K562 (cell line): ENCODE results near the gene NPTXR. TPM values are rescaled to one million over a fixed set of nuclear protein-coding genes. Genes with fewer than 3 reads are reported as not detected.

Experiments
- BCL6 ChIP-seq: fragments of 250-450 bp; sonication (Bioruptor Pico); IDR thresholded peaks from 2 replicates; pipeline ENCODE4 v1.4.0; 2020
- BRF1 ChIP-seq: IDR thresholded peaks from 3 replicates; pipeline ENCODE4 v1.6.1; 2011; ENCODE audit warnings: borderline replicate concordance, mild to moderate bottlenecking; ENCODE audit not compliant: insufficient read length; ENCODE audit errors: extremely low read depth
- CBFA2T3 ChIP-seq: fragments of 450-650 bp; IDR thresholded peaks from 2 replicates; pipeline ENCODE4 v1.6.1; 2017
- ETV1 ChIP-seq: fragments of 450-650 bp; conservative IDR thresholded peaks from 2 replicates; pipeline ENCODE4 v1.6.1; 2016; ENCODE audit warnings: missing genetic modification characterization, control low read depth, low read depth, missing compliant biosample characterization
- HMG20A ChIP-seq: fragments of 450-650 bp; formaldehyde crosslinking; conservative IDR thresholded peaks from 2 replicates; pipeline ENCODE4 v1.4.0; 2020; ENCODE audit warnings: mild to moderate bottlenecking, mixed read lengths
- HNRNPL ChIP-seq: fragments of 200-400 bp; formaldehyde crosslinking; IDR thresholded peaks from 2 replicates; pipeline ENCODE4 v1.6.1; 2017; ENCODE audit warnings: low read depth, mild to moderate bottlenecking, low read length
- NFIC ChIP-seq: fragments of 450-650 bp; IDR thresholded peaks from 2 replicates; pipeline ENCODE4 v1.6.1; 2017; ENCODE audit warnings: mild to moderate bottlenecking, inconsistent platforms
- POLR2A ChIP-seq: fragments of 450-650 bp; conservative IDR thresholded peaks from 2 replicates; pipeline ENCODE4 v1.6.1; 2016
- RBM25 ChIP-seq: fragments of 200-400 bp; formaldehyde crosslinking; IDR thresholded peaks from 2 replicates; pipeline ENCODE4 v1.6.1; 2018; ENCODE audit warnings: low read length, low read depth, moderate library complexity; ENCODE audit not compliant: severe bottlenecking
- RBM34 ChIP-seq: fragments of 200-400 bp; formaldehyde crosslinking; IDR thresholded peaks from 2 replicates; pipeline ENCODE4 v1.6.1; 2018; ENCODE audit warnings: low read length, borderline replicate concordance; ENCODE audit not compliant: insufficient read depth
- TOE1 ChIP-seq, 2 experiments: fragments of 450-650 bp in 1 of 2; sonication (generic) in 1 of 2; formaldehyde crosslinking in 1 of 2; IDR thresholded peaks; 2 replicates each; pipeline versions ENCODE4 v1.7.1 to v1.8.0; 2016 to 2022; ENCODE audit warnings: borderline replicate concordance in 2 of 2, mild to moderate bottlenecking in 2 of 2, antibody characterized with exemption in 1 of 2, inconsistent platforms in 1 of 2, low read depth in 1 of 2, missing genetic modification reagents in 1 of 2, moderate library complexity in 1 of 2
- U2AF1 ChIP-seq: fragments of 200-400 bp; formaldehyde crosslinking; optimal IDR thresholded peaks from 2 replicates; pipeline ENCODE3; 2017; ENCODE audit warnings: mild to moderate bottlenecking, low read depth, low read length, moderate library complexity
- U2AF2 ChIP-seq: fragments of 200-400 bp; formaldehyde crosslinking; optimal IDR thresholded peaks from 2 replicates; pipeline ENCODE3; 2017; ENCODE audit warnings: low read depth, mild to moderate bottlenecking, low read length
- ZNF121 ChIP-seq: sonication (generic); formaldehyde crosslinking; conservative IDR thresholded peaks from 2 replicates; pipeline ENCODE4 v1.8.0; 2022; ENCODE audit warnings: missing genetic modification reagents
- ZNF197 ChIP-seq: fragments of 200-800 bp; sonication (Bioruptor generic); IDR thresholded peaks from 2 replicates; pipeline ENCODE4 v1.6.1; 2016; ENCODE audit warnings: low read depth, missing genetic modification characterization, missing compliant biosample characterization
- polyA plus RNA-seq, 8 experiments: library from polyadenylated mRNA; depleted of rRNA in 4 of 8; stranded (reverse) in 5 of 8; unstranded in 3 of 8; fragments of >200 nt; fragmentation: Nextera tagmentation in 2 of 8; fragmentation: Illumina TruSeq in 1 of 8; extraction: Ambion mirVana in 2 of 8; extraction: Trizol in 1 of 8; gene quantifications; 2 replicates each; pipeline versions ENCODE4 v1.2.1 to v1.2.3, GENCODE V29; 2011 to 2014; ENCODE audit warnings: inconsistent platforms in 1 of 8, missing spikeins in 1 of 8
- total RNA-seq, 7 experiments: library from RNA; depleted of rRNA in 6 of 7; stranded (reverse); fragments of >200 nt in 6 of 7; fragmentation: Illumina TruSeq in 2 of 7; extraction: Trizol in 2 of 7; gene quantifications; 2 replicates each; pipeline versions ENCODE4 v1.2.1 to v1.2.3, GENCODE V29; 2011 to 2021; ENCODE audit warnings: low replicate concordance in 1 of 7
- TF ChIP-seq, protein P1 (sequence below), 2 experiments: fragments of 450-650 bp in 1 of 2; sonication (generic) in 1 of 2; formaldehyde crosslinking; conservative IDR thresholded peaks; 2 replicates each; pipeline versions ENCODE4 v1.4.0 to v1.8.1; 2020 to 2022; ENCODE audit warnings: mild to moderate bottlenecking in 1 of 2, missing genetic modification reagents in 1 of 2
- TF ChIP-seq, protein P2 (sequence below): sonication (generic); formaldehyde crosslinking; IDR thresholded peaks from 2 replicates; pipeline ENCODE4 v1.5.0; 2020; ENCODE audit warnings: missing genetic modification reagents
- TF ChIP-seq, protein P3 (sequence below): fragments of 250-450 bp; sonication (Bioruptor Pico); IDR thresholded peaks from 2 replicates; pipeline ENCODE4 v1.5.0; 2021; ENCODE audit warnings: mild to moderate bottlenecking, moderate library complexity
- TF ChIP-seq, protein P4 (sequence below): fragments of 250-450 bp; sonication (Bioruptor Pico); IDR thresholded peaks from 2 replicates; pipeline ENCODE4 v1.5.0; 2021
- TF ChIP-seq, protein P5 (sequence below): fragments of 250-450 bp; sonication (Bioruptor Pico); IDR thresholded peaks from 2 replicates; pipeline ENCODE4 v1.5.0; 2020; ENCODE audit warnings: mild to moderate bottlenecking, borderline replicate concordance

The NPTXR gene
- total and polyA plus RNA-seq, 9 of the 15 experiments (the other 6 are each of a cell fraction or from before 2014, with no cell fraction given) = 0.01 to 3.1 (median 1.1) TPM

DNA sequence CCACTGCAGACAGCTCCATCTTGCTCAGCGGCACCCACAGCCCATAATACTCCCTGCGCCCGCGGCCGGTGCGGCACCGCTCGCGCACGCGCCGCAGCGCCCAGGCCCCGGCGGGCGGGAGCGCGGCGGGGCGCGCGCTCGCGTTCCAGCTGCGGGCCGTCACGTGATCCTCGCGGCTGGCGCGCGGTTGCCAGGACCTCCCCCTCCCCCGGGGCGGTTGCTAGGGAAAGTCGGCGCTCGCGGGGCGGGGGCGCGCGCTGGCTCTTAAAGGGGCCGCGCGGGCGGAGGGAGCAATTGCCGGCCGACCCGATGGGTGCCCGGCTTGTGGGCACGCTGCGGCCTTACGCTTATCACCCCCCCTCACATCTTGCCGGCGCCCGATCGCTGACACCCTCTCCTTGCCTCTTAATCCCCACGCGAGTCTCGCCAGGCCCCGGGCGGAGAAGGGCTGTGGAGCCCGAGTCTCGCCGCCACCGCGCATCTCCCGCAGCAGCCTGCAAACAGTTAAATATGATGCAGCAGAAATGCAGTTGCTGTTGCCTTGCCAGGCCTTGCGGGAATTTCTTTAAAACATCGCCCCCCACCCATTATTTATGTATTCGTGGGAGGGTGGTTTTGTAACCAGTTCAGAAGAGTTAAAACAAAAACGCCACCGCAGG lies 28.5 kb upstream of the NPTXR start, which contains the start of gene CBX6 (continued):
- TF ChIP-seq, protein P1, sequence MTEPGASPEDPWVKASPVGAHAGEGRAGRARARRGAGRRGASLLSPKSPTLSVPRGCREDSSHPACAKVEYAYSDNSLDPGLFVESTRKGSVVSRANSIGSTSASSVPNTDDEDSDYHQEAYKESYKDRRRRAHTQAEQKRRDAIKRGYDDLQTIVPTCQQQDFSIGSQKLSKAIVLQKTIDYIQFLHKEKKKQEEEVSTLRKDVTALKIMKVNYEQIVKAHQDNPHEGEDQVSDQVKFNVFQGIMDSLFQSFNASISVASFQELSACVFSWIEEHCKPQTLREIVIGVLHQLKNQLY (CRISPR knock-in tag; conservative IDR thresholded peaks at IDR 0.05) = no peak
- TF ChIP-seq POLR2A = no peak; the same call in 1 of the 2 replicates
- no peak for TF ChIP-seq HMG20A (CRISPR knock-in tag)
- TF ChIP-seq, protein P2, sequence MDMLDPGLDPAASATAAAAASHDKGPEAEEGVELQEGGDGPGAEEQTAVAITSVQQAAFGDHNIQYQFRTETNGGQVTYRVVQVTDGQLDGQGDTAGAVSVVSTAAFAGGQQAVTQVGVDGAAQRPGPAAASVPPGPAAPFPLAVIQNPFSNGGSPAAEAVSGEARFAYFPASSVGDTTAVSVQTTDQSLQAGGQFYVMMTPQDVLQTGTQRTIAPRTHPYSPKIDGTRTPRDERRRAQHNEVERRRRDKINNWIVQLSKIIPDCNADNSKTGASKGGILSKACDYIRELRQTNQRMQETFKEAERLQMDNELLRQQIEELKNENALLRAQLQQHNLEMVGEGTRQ (CRISPR knock-in tag) = peak; percentile 90
- TF ChIP-seq, protein P3, sequence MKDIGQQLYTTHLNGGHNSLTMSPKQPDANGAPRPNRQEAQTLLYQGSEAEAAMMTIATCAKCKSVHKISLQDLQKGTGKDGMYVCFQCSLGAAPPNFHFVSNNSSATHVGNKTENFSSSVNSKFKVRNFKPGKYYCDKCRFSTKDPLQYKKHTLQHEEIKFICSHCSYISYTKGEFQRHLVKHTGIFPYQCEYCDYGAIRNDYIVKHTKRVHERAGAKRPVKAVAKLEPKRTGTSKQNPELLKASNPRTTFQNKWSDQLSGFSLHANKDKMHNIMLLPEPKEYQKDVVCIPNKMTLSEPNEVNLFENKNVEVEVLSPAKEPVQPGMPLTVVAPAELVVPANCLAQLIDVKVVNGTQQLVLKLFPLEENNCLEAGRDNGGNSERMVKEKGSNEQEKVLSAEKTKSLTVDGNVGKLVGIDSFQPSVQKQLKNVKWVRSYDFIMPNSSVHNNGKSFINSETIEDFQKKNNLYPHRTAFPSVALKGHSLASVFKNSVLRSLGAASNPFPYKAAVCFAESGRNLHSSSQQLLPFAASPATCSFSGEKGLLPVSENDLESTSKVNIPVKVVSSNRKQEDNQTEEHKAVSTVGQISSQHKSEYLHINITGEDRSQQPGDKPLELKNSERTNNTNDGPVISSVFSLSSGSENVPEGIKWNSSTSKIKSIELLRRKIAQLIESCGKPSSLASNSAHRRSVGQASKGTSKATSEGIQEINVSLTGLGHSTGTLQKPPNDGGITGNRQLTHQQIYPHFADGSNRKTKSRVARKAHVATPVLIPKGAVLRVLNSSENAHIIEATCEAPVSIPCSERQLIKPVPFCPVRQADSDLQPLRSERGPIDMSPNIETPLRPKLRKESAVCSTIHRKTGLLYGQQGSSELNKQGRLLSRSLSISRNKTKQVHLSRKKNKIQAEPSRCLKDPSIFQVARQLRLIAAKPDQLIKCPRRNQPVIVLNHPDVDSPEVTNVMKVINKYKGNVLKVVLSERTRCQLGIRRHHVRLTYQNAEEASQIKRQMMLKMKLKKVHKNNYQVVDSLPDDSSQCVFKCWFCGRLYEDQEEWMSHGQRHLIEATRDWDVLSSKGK = no peak
- no peak for TF ChIP-seq U2AF1
- no peak; the same call in 1 of the 2 replicates for TF ChIP-seq ZNF197 (CRISPR knock-in tag)
- no peak for TF ChIP-seq ZNF121 (CRISPR knock-in tag)
- TF ChIP-seq RBM34 = no peak
- TF ChIP-seq BCL6 (CRISPR knock-in tag) = no peak
- no peak for TF ChIP-seq HNRNPL
- TF ChIP-seq, protein P4, sequence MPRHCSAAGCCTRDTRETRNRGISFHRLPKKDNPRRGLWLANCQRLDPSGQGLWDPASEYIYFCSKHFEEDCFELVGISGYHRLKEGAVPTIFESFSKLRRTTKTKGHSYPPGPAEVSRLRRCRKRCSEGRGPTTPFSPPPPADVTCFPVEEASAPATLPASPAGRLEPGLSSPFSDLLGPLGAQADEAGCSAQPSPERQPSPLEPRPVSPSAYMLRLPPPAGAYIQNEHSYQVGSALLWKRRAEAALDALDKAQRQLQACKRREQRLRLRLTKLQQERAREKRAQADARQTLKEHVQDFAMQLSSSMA (CRISPR knock-in tag) = no peak
- TF ChIP-seq BRF1 = no peak
- no peak for TF ChIP-seq CBFA2T3
- no peak for TF ChIP-seq ETV1 (tag)
- TF ChIP-seq, protein P5, sequence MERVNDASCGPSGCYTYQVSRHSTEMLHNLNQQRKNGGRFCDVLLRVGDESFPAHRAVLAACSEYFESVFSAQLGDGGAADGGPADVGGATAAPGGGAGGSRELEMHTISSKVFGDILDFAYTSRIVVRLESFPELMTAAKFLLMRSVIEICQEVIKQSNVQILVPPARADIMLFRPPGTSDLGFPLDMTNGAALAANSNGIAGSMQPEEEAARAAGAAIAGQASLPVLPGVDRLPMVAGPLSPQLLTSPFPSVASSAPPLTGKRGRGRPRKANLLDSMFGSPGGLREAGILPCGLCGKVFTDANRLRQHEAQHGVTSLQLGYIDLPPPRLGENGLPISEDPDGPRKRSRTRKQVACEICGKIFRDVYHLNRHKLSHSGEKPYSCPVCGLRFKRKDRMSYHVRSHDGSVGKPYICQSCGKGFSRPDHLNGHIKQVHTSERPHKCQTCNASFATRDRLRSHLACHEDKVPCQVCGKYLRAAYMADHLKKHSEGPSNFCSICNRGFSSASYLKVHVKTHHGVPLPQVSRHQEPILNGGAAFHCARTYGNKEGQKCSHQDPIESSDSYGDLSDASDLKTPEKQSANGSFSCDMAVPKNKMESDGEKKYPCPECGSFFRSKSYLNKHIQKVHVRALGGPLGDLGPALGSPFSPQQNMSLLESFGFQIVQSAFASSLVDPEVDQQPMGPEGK (CRISPR knock-in tag) = no peak
- peak; percentile 8 for TF ChIP-seq RBM25
- no peak for TF ChIP-seq U2AF2
- no peak; the same call in 1 of the 2 replicates for TF ChIP-seq NFIC
- peak; percentile 95 for TF ChIP-seq TOE1 (IDR thresholded peaks at IDR 0.05; ENCODE audit: borderline replicate concordance)
- no peak for TF ChIP-seq TOE1 (CRISPR knock-in tag; IDR thresholded peaks at IDR 0.05; ENCODE audit: borderline replicate concordance, low read depth)
